GM12878 (cell line): ENCODE results near the gene B3GNT3. TPM values are rescaled to one million over a fixed set of nuclear protein-coding genes. Genes with fewer than 3 reads are reported as not detected.

Source experiments
- BACH1 ChIP-seq: fragments of 450-650 bp; IDR thresholded peaks from 2 replicates; pipeline ENCODE4 v1.6.1; 2017; ENCODE audit warnings: mild to moderate bottlenecking, borderline replicate concordance
- CBX3 ChIP-seq: fragments of 200-600 bp; sonication (generic); IDR thresholded peaks from 2 replicates; pipeline ENCODE4 v1.6.1; 2016; ENCODE audit warnings: low read depth, borderline replicate concordance
- E2F4 ChIP-seq: IDR thresholded peaks from 2 replicates; pipeline ENCODE4 v1.6.1; 2012; ENCODE audit warnings: low read depth, low read length, improper control_type of control experiment
- ESRRA ChIP-seq: IDR thresholded peaks from 2 replicates; pipeline ENCODE4 v1.6.1; 2012; ENCODE audit warnings: mild to moderate bottlenecking, low read length, improper control_type of control experiment
- HDAC2 ChIP-seq: fragments of 200-600 bp; sonication (generic); IDR thresholded peaks from 2 replicates; pipeline ENCODE4 v1.6.1; 2017
- KDM1A ChIP-seq: fragments of 200-600 bp; sonication (generic); IDR thresholded peaks from 2 replicates; pipeline ENCODE4 v1.6.1; 2016; ENCODE audit warnings: borderline replicate concordance
- MEF2A ChIP-seq: IDR thresholded peaks from 2 replicates; pipeline ENCODE4 v1.6.1; 2011; ENCODE audit warnings: low read depth, mild to moderate bottlenecking, low read length, moderate library complexity; ENCODE audit not compliant: insufficient read depth
- NKRF ChIP-seq: fragments of 450-650 bp; conservative IDR thresholded peaks from 2 replicates; pipeline ENCODE4 v1.6.1; 2017; ENCODE audit warnings: mild to moderate bottlenecking, moderate library complexity
- PRDM15 ChIP-seq: fragments of 450-650 bp; formaldehyde crosslinking; IDR thresholded peaks from 2 replicates; pipeline ENCODE4 v1.4.0; 2020; ENCODE audit warnings: mild to moderate bottlenecking, moderate library complexity
- RELA ChIP-seq: fragments of 450-650 bp; IDR thresholded peaks from 2 replicates; pipeline ENCODE4 v1.8.0; 2014; ENCODE audit warnings: borderline replicate concordance; ENCODE audit not compliant: partially characterized antibody
- RELB ChIP-seq: fragments of 450-650 bp; IDR thresholded peaks from 2 replicates; pipeline ENCODE4 v1.6.1; 2017; ENCODE audit warnings: low read depth, mild to moderate bottlenecking, moderate library complexity
- SREBF2 ChIP-seq: IDR thresholded peaks from 2 replicates; pipeline ENCODE4 v1.6.1; 2012; ENCODE audit warnings: mild to moderate bottlenecking, low read length
- ZBTB11 ChIP-seq: fragments of 450-650 bp; formaldehyde crosslinking; IDR thresholded peaks from 2 replicates; pipeline ENCODE4 v1.5.0; 2022; ENCODE audit warnings: mild to moderate bottlenecking, missing genetic modification characterization
- ZBTB33 ChIP-seq: fragments of 450-650 bp; IDR thresholded peaks from 2 replicates; pipeline ENCODE4 v1.6.1; 2017; ENCODE audit warnings: mild to moderate bottlenecking
- polyA plus RNA-seq, 11 experiments: library from polyadenylated mRNA; depleted of rRNA in 4 of 11; unstranded in 6 of 11; stranded (reverse) in 5 of 11; fragments of >200 nt; fragmentation: Nextera tagmentation in 4 of 11; fragmentation: Illumina TruSeq in 1 of 11; extraction: Ambion mirVana in 4 of 11; extraction: Trizol in 1 of 11; gene quantifications; 1 replicate in 1 of 11; 2 replicates in 10 of 11; pipeline versions ENCODE4 v1.2.1 to v1.2.3, GENCODE V29; 2011 to 2016; ENCODE audit warnings: inconsistent platforms in 2 of 11, missing spikeins in 2 of 11, low read depth in 1 of 11
- total RNA-seq, 4 experiments: library from RNA; depleted of rRNA in 3 of 4; stranded (reverse); fragments of >200 nt in 3 of 4; fragmentation: Illumina TruSeq in 1 of 4; extraction: Trizol in 1 of 4; gene quantifications; 2 replicates each; pipeline versions ENCODE4 v1.2.1 to v1.2.3, GENCODE V29; 2013 to 2021

Gene B3GNT3
- total and polyA plus RNA-seq, 10 of the 15 experiments (the other 5 are each of a cell fraction or from before 2014, with no cell fraction given), result not detected

GRCh38 chr19:17751103-17751911 is 43.6 kb upstream of the B3GNT3 start, which contains the start of gene FCHO1 (continued):
- no peak for TF ChIP-seq MEF2A
- no peak for TF ChIP-seq ZBTB11 (CRISPR knock-in tag)
- TF ChIP-seq ESRRA, result no peak
- TF ChIP-seq PRDM15 (CRISPR knock-in tag), result no peak
- TF ChIP-seq HDAC2, result 0 out of 2 replicates have a peak, but pooled peaks have one; percentile 20
- peak; percentile 81 for TF ChIP-seq NKRF
- TF ChIP-seq RELB, result peak; percentile 66
- TF ChIP-seq ZBTB33, result no peak
- no peak for TF ChIP-seq RELA
- TF ChIP-seq E2F4, result no peak
- no peak for TF ChIP-seq SREBF2
- no peak for TF ChIP-seq CBX3
- TF ChIP-seq KDM1A, result no peak
- TF ChIP-seq BACH1, result peak; percentile 40; the same call in 1 of the 2 replicates
